A549 (cell line): Measurements from ENCODE around the gene LATS2.

Source experiments
- EP300 ChIP-seq, 2 experiments: fragments of >200 bp; sonication (Bioruptor Twin); formaldehyde crosslinking; IDR thresholded peaks; 2 replicates in 1 of 2; 3 replicates in 1 of 2; pipeline ENCODE4 v1.6.1; 2016 to 2017
- KDM1A ChIP-seq: fragments of 200-600 bp; sonication (generic); IDR thresholded peaks from 2 replicates; pipeline ENCODE4 v1.6.1; 2016; ENCODE audit warnings: low read depth, mild to moderate bottlenecking
- KDM5A ChIP-seq: fragments of 200-600 bp; sonication (generic); IDR thresholded peaks from 2 replicates; pipeline ENCODE4 v1.6.1; 2016; ENCODE audit warnings: antibody characterized with exemption, mild to moderate bottlenecking
- MAZ ChIP-seq: fragments of 150-350 bp; IDR thresholded peaks from 2 replicates; pipeline ENCODE4 v1.6.1; 2014; ENCODE audit warnings: antibody characterized with exemption, low read depth, low read length, borderline replicate concordance
- MYC ChIP-seq: IDR thresholded peaks from 2 replicates; pipeline ENCODE4 v1.6.1; 2012; ENCODE audit warnings: mild to moderate bottlenecking, inconsistent platforms, low read length, improper control_type of control experiment, borderline replicate concordance
- POLR2A ChIP-seq: IDR thresholded peaks from 2 replicates; pipeline ENCODE4 v1.6.1; 2012; ENCODE audit warnings: mild to moderate bottlenecking, low read length
- TP53 ChIP-seq: fragments of 250-450 bp; sonication (Bioruptor Pico); IDR thresholded peaks from 2 replicates; pipeline ENCODE4 v1.5.0; 2021; ENCODE audit warnings: mild to moderate bottlenecking, moderate library complexity
- ZNF302 ChIP-seq: fragments of 250-450 bp; sonication (Bioruptor Pico); IDR thresholded peaks from 2 replicates; pipeline ENCODE4 v1.9.0; 2021; ENCODE audit warnings: inconsistent platforms, mild to moderate bottlenecking, moderate library complexity
- TF ChIP-seq, protein P1 (sequence below): fragments of >200 bp; sonication (Bioruptor Twin); formaldehyde crosslinking; IDR thresholded peaks from 3 replicates; pipeline ENCODE4 v1.5.1; 2016
- TF ChIP-seq, protein P2 (sequence below): IDR thresholded peaks from 2 replicates; pipeline ENCODE4 v1.6.1; 2012
- TF ChIP-seq, protein P3 (sequence below): fragments of 450-650 bp; IDR thresholded peaks from 2 replicates; pipeline ENCODE4 v1.6.1; 2014; ENCODE audit warnings: antibody characterized with exemption

DNA sequence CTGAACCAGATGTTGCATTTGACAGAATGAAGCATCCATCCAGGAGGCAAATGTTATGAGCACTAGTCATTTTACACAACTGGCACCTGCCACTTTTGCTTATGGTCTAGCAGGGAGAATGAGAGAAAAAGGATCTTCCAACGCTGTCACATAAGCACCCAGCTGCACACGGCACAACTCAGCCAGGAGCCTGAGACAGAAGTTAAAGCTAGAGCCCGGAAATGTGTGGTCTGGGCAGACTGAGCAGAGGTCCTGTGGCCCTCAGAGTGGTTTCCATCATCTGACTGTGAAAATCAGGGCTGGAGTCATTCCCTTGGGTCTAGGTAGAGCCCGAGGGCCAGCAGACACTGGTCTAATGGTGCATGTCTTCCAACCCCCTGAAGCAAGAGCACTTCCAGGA, 80.5 kb downstream of the LATS2 start:
- no peak for TF ChIP-seq MAZ
- TF ChIP-seq, protein P1, sequence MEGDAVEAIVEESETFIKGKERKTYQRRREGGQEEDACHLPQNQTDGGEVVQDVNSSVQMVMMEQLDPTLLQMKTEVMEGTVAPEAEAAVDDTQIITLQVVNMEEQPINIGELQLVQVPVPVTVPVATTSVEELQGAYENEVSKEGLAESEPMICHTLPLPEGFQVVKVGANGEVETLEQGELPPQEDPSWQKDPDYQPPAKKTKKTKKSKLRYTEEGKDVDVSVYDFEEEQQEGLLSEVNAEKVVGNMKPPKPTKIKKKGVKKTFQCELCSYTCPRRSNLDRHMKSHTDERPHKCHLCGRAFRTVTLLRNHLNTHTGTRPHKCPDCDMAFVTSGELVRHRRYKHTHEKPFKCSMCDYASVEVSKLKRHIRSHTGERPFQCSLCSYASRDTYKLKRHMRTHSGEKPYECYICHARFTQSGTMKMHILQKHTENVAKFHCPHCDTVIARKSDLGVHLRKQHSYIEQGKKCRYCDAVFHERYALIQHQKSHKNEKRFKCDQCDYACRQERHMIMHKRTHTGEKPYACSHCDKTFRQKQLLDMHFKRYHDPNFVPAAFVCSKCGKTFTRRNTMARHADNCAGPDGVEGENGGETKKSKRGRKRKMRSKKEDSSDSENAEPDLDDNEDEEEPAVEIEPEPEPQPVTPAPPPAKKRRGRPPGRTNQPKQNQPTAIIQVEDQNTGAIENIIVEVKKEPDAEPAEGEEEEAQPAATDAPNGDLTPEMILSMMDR, result no peak
- TF ChIP-seq ZNF302 (CRISPR knock-in tag), result no peak
- TF ChIP-seq, protein P2, sequence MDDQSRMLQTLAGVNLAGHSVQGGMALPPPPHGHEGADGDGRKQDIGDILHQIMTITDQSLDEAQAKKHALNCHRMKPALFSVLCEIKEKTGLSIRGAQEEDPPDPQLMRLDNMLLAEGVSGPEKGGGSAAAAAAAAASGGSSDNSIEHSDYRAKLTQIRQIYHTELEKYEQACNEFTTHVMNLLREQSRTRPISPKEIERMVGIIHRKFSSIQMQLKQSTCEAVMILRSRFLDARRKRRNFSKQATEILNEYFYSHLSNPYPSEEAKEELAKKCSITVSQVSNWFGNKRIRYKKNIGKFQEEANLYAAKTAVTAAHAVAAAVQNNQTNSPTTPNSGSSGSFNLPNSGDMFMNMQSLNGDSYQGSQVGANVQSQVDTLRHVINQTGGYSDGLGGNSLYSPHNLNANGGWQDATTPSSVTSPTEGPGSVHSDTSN, result no peak
- no peak for TF ChIP-seq KDM1A
- TF ChIP-seq, protein P3, sequence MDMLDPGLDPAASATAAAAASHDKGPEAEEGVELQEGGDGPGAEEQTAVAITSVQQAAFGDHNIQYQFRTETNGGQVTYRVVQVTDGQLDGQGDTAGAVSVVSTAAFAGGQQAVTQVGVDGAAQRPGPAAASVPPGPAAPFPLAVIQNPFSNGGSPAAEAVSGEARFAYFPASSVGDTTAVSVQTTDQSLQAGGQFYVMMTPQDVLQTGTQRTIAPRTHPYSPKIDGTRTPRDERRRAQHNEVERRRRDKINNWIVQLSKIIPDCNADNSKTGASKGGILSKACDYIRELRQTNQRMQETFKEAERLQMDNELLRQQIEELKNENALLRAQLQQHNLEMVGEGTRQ, result no peak
- TF ChIP-seq EP300 (IDR thresholded peaks at IDR 0.05), result no peak
- TF ChIP-seq MYC, result no peak
- TF ChIP-seq POLR2A, result no peak
- TF ChIP-seq TP53, result no peak
- no peak for TF ChIP-seq KDM5A
